GM19035 (cell line): ENCODE measurements around the gene AFF1.
A peak's percentile ranks its signal among the peaks of the same experiment; 100 is the strongest.

Experiments
- ATAC-seq: cut with Tn5 transposase; IDR thresholded peaks from one replicate; pipeline ENCODE4 v1.9.1; 2021; ENCODE audit not compliant: unreplicated experiment

Gene AFF1

DNA sequence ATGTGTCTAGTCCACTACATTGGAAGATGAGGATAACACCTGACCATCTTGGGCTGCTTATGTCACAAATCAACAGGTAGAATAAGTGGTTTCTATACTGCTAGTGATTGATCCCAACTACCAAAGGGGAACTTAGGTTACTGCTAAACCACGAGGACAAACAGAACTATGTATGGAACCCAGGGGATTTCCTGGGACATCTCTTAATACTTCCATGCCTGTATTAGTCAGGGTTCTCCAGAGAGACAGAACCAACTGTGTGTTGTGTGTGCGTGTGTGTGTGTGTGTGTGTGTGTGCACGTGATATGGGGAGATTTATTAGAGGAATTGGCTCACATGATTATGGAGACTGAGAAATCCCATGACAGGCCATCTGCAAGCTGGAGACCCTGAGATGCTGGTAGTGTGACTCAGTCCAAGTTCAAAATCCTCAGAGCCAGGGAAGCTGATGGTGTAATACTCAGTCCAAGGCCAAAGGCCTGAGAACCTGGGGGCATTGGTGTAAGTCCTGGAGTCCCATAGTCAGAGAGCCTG, 16.2 kb upstream of the AFF1 start:
- no peak for ATAC-seq

DNA sequence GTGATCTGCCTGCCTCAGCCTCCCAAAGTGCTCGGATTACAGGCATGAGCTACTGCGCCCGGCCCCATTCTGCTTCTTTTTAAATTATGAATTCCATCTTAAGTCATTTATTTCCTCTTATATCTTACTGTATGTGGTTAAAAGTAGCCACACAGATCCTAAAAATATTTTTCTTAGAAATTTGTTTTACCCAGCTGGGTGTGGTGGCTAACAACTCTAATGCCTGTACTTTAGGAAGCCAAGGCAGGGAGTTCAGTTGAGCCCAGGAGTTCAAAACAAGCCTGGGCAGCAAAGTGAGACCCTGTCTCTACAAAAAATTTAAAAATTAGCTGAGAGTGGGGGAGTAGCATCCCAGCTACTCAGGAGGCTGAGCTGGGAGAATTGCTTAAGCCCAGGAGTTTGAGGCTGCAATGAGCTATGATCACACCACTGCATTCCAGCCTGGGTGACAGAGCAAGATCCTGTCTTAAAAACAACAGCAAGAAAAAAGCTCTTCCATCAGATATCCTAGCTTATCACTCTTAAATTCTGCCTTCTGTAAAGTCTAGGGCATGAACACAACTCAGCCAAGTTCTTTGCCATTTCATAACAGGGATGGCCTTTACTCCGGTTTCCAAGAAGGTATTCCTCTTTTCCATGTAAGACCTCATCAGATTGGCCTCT, 15.1 kb upstream of the AFF1 start:
- ATAC-seq = no peak

DNA sequence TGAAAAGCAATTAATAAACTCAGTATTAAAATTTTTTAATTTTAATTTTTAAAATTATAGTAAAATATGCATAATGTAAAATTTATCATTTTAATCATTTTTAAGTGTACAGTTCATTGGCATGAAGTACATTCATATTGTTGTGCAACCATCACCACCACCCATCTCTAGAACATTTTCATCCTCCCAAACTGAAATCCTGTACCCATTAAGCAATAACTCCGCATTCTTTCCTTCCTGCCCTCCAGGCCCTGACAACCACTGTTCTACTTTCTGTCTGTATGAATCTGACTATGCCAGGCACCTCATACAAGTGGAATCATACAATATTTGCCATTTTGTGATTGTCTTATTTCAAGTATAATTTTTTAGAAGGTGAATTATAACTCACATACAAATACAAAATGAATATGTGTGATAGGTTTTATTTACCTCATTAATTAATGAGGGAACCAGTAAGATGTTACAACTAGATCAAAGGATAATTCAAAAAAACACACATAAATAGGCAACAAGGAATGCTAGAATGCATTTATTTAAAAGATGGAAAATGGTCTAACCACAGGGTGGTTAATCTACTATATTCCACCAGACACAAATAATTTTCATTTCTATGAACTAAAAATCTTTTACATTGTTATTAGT, 13.1 kb upstream of the AFF1 start:
- no peak for ATAC-seq

DNA sequence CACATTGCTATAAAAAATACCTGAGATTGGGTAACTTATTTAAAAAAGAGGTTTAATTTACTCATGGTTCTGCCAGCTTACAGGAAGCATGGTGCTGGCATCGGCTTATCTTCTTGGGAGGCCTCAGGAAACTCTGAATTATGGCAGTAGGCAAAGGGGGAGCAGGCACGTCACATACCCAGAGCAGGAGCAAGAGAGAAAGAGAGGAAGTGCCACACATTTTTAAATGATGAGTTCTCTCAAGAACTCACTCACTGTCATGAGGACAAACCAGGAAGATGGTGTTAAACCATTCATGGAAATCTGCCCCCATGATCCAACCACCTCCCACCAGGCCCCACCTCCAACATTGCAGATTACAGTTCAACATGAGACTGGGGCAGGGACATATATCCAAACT, 10.0 kb upstream of the AFF1 start:
- ATAC-seq = no peak

DNA sequence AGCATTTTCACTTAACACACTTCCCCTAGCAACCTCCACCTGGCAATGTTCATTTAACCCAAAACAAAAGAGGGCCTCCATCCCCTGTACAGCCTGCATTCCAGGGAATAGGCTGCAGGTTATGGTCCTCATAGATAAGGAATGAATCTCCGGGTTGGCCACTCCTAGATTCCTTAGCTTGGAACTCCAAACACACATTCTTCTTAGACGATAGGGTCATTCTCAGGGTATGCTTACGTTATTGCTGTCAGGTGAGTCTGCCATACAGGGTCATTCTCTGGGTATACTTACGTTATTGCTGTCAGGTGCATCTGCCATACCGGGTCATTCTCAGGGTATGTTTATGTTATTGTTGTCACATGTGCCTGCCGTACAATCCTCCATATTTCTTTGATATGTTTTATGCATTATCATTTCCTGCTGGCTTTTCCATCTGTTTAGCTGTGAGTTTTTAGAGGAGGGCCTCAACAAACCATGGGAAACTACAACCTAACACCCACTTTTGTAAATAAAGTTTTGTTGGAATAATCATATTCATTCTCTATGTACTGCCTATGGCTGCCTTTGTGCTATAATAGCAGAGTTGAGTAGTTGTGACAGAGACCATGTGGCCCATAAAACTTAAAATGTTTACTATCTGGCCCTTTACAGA, 8.2 kb upstream of the AFF1 start:
- no peak for ATAC-seq

DNA sequence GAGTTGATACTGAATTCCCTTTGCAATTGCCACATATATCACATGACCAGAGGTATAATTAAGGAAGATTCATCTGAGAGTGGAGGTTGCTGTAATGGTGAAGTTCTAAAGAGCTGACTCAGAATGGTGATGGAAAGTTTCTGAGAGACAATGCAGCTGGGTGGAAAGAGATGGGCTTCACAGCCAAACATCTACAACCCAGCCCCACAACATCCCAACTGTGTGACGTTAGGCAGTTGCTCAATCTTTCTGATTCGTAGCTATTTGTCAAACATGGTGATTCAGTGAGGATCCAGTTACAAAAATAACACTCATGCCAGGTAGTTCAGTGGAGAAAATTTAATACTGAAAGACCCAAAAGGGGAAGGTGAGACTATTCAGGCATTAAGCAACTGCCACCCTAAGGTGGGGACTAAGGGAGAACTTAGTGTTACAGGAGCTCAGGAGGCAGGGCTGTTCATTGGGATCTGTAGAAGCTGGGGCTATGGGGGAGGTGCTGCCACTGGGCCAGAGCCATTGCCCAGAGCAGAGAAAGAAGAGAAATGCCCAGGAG, 6.9 kb upstream of the AFF1 start:
- ATAC-seq = no peak

DNA sequence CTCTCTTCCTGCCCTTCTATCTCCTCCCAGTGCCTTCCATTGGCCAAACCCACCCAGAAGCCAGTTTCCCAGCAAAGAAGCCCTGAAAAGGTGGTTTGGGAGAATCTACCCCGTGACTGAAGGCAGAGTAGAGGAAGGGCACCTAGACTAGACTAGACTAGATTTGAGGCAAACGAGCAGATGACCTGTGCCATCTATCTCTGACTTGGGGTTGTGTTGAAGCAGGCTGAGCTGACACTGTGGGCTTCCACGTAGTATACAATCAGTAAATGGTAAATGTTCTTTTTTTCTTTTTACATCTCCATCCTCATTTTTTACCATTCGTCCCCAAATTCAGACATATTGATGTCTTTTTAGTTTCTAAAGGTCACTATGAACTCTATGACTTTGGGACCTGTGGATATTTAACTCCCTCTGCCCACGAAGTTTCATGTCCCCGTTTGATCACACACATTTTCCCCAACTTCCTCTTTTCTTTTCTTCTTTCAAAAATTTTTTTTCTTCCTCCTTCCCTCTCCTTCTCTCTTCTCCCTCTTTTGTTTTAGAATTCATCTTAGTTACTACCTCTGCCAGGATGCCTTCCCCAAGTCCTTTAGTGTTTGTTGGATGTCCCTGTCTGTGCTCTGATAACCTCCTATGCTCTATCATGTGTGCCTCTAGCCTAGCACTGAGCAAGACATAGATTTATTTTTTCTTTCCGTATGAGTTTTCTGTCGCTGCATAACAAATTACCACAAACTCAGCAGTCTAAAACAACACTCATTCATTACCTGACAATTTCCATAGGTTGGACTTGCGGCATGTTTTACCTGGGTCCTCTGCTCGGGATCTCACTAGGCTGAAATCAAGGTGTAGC, 6.2 kb upstream of the AFF1 start:
- ATAC-seq = no peak

DNA sequence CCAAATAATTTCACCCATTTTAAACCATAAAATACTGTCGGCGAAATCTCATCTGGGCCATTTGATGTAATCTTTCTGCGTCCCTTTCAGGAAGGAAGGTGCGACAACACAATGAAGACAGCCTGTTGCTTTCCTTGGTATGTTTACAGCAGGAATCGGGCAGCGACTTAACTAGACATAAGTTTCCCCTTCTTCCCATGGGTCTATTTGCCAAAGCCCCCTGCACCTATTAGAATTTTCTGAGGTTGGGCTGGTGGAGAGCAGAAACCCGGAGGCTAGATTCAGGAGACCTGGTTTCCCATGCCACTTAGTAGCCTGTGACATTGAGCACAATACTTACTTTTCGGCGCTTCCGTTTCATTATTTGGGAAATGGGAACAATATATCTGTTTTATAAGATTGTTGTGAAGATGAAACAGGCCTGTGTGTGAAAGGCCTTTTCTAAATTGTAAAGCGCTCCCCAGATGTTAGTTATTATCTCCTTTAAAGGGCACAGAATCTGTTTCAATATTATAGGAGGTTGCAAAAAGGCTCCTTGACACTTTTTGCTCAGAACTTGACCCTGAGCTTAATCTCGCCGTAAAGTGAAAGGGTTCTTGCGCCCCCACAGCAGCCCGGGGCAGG, 552 bp upstream of the AFF1 start:
- no peak for ATAC-seq

DNA sequence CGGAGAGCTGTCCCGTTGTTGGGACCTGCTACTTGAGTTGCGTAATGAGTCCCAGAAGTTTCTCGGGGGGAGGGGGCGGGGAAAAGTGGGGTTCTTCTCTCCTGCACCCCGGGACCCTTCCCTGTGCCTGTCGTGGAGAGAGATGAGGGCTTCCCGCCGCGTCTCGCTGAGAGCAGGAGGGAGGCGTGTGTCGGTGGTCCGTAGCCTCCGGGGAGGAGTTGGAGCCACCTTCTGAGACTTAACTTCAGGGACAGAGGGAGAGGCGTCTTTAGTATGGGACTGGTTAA, 698 bp downstream of the AFF1 start:
- peak; percentile 0 for ATAC-seq

DNA sequence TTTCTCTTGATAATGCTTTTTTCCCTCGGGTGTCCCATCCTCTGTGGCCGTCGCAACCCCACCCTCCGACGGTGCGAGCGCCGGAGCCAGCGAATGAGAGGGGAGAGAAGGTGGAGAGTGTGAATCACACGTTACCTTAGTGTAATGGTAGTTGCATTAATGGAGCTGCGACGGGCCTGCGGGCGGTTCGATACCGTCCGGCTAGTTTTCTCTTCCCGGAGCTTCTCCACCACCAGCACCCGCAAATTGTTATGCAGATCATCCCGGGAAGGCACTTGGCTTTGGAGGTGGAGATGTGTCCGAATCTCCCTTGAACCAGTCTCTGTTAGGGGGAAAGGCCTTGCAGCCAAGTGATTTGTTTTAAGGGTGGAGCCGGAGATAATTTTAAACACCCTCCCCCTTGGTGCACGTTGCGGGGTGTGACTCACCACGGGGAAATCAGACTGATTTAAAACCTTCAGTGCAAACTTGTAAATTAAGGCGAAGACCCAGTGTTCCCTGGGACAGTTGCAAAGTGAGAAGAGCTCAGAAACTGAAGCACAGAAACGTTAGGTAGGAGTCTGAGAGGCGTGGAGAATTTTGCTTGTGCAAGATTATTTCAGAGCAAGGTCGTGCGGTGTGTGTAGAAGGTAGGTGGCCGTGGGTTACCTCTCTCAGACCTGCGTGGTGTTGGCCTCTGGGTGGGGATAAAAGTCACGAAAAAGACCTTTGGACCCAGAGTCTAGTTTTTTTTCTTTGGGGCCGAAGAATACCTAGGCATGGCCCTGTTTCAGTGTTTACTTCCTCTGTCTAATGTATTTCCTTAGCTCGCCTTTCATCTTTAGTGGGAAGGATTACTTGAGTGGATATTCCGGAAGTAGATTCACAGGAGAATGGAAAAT, 1.3 kb downstream of the AFF1 start:
- peak; percentile 34 for ATAC-seq

DNA sequence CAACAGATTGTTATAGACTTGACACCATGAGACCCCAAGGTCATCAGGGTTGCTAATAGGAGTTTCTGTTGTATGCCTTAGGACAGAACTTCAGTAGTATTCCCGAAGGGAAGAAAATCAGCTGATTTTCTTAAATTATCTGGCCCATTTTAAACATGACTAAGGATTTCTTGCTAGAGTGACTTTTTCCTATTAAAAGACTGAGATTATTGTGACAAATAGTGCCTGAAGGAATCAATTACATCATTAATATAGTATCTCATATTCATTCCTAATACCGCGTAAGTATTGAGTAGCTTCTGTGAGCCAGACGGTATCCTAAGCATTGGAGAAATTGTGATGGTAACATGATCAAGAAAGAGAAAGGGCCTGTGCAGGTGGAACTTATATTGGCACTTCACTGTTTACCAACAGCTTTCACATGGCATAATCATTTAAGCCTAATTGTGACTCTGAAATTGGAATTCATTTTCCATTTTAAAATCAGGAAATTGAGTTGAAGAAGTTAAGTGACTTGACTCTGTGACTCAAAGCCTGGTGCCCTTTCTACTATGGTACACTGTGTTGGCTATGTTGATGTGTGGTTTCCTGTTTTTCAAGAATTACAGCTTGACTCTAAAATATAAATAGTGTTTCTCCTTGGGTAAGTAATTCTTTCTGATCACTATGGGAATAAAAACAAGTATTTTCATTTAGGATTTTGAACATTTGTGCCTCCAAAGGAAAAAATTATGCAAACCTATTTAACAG, 4.1 kb downstream of the AFF1 start:
- no peak for ATAC-seq

DNA sequence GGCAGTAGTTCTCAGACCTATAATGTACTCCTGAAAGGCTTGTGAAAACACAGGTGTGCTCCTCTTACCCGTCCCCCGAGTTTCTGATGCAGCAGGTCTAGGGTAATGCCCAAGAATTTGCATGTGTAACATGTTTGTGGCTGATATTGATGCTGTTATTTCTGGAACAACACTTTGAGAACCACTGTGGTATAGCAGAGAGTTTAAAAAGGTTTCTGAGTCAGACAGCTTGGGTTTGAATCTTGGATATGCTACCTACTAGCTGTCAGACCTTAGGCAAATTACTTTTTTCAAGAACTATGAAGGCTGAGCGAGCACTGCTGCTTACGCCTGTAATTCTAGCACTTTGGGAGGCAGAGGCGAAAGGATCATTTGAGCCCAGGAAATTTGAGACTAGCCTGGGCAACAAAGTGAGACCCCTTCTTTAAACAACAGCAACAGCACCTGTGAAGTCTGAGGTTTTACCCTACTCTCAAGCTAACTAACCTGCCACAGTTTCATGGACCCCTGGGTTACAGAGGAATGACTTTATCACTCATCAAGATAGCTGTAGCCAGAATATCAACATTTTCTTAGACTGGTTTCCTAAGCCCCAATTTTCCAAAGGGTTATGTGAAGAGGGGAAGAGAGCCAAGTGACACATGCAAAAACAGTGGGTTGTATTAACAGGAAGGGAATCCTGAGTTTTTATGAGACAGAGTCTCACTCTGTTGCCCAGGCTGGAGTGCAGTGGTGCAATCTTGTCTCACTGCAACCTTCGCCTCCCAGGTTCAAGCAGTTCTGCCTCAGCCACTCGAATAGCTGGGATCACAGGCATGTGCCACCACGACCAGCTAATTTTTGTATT, 5.1 kb downstream of the AFF1 start:
- ATAC-seq = peak; percentile 59

DNA sequence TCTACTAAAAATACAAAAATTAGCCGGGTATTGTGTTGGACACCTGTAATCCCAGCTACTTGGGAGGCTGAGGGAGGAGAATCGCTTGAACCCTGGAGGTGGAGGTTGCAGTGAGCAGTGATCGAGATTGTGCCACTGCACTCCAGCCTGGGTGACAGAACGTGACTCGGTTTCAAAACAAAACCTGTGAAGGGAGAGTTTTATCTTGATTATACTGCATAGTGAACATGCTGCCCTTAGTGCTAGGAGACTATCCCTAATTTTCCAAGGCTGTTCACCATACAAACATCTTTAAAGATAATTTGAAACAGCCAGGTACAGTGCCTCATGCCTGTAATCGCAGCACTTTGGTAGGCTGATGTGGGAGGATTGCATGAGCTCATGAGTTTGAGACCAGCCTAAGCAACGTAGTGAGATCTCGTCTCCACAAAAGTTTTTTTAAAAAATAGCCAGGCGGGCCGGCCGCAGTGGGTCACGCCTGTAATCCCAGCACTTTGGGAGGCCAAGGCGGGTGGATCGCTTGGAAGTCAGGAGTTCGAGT, 6.2 kb downstream of the AFF1 start:
- no peak for ATAC-seq

DNA sequence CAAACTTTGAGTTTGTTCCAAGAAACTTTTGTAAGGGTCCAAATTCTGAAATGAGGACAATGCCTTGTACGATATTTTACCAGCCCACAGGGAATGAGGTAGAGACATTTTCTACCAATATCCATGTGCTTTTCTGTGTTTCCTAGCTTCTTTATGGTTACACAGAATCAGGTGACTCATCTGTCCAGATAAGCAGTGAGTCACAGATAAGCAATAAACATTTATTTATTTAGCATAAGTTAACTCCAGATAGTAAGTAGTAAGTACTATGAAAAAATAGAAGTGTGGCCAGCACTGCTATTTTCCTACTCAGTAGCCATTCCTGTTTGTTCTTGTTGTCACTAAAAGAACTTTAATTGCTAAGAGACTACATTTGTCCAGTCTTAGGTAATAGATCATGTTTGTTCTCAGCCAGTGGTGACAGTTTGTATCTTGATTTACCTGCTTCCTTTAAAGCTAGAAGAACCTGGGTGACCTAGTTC, 7.4 kb downstream of the AFF1 start:
- no peak for ATAC-seq

DNA sequence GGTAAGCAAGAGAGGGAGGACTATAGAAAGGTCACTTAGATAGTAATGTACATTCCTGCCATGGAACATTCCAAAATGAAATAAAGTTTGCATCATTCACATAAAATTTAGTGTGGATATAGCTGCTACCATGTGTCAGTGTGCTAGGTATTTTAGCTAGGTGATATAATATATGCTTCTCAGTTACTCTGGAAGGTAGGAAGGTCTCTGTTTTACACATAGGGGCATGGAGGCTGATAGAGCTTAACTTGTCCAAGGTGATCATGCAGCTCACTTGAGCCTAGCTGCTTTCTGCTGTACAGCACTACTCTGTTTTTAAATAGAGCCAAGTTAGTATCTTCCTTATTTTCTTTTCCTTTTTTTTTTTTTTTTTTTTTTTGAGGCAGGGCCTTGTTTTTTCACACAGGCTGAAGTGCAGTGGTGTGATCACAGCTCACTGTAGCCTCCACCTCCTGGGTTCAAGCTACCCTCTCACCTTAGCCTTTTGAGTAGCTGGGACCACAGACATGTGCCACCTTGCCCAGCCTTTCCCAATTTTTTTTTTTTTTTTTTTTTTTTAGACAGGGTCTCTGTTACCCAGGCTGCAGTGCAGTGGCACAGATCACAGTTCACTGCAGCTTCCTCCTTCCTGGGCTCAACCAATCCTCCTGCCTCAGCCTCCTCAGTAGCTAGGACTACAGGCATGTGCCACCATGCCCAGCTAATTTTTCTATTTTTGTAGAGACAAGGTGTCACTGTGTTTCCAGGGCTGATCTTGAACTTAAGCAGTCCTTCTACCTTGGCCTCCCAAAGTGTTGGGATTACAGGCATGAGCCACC, 10.4 kb downstream of the AFF1 start:
- no peak for ATAC-seq

DNA sequence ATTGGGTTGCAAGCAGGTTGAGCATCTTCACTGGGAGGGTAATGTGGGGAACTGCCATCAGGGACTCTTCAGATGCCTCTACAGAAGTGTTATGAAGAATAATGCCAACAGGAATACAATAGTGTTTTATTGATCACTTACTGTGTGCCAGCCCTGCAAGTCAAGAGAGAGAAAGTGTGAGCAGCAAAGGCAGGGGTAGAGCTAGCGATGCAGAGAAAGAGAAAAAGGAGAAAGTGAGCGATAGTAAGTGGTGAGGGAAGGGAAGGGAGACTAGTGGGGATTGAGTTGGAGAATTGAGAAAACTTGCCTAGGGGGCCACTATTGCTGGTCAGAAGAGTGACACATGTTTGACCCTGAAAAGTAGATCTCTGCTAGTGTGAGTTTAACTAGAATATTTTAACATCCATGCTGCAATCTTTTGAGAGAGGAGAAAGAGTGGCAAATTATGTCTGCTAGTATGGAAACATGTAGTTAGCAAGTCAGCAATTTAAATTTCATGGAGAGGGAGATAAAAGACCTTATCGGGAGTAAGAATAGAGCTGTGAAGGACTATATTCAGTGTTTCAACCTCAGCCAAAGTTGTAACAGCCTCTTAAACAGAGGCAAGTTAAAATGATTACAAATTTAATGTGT, 12.2 kb downstream of the AFF1 start:
- ATAC-seq = no peak
